Measurements from ENCODE around the gene WFIKKN2.

DNA sequence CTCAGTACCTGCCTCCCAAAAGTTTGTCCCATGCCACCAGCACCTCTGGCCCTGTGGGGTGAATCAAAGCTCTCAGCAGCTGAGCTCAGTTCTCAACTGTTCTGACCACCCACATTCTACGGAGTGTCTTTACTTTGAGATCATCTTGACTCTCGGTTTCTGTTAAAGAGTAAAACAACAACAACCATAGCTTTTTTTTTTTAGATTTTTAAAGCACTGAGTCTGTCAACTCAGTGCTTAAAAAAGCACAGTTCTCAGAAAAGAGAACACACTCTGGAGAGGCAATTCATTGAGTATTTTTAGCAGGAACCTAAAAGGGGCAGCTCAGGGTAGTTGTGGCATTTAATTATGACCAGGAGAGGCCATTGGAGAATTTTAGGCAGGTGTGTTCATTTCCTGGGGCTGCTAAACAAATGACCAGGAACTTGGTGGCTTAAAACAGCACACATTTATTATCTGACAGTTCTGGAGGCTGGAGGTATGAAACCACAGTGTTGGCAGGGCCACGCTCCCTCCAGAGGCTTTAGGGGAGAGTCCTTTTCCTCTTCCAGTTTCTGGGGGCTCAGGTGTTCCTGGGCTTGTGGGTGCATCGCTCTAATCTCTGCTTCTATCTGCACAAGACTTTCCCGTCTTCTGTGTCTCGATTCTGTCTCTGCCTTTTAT is 6.7 kb upstream of the WFIKKN2 start:
- no peak for TF ChIP-seq EZH2 (IDR thresholded peaks at IDR 0.05; ENCODE audit: borderline replicate concordance, low read depth, low read length, poor library complexity, severe bottlenecking)
- TF ChIP-seq, protein P1, sequence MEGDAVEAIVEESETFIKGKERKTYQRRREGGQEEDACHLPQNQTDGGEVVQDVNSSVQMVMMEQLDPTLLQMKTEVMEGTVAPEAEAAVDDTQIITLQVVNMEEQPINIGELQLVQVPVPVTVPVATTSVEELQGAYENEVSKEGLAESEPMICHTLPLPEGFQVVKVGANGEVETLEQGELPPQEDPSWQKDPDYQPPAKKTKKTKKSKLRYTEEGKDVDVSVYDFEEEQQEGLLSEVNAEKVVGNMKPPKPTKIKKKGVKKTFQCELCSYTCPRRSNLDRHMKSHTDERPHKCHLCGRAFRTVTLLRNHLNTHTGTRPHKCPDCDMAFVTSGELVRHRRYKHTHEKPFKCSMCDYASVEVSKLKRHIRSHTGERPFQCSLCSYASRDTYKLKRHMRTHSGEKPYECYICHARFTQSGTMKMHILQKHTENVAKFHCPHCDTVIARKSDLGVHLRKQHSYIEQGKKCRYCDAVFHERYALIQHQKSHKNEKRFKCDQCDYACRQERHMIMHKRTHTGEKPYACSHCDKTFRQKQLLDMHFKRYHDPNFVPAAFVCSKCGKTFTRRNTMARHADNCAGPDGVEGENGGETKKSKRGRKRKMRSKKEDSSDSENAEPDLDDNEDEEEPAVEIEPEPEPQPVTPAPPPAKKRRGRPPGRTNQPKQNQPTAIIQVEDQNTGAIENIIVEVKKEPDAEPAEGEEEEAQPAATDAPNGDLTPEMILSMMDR (conservative IDR thresholded peaks at IDR 0.05; ENCODE audit: low read depth, low read length): no peak
